HG02852 (cell line): ENCODE data around the gene TUBB4A.

Experiments
- ATAC-seq: cut with Tn5 transposase; IDR thresholded peaks from one replicate; pipeline ENCODE4 v1.9.1; 2021; ENCODE audit warnings: mild to moderate bottlenecking, moderate library complexity; ENCODE audit not compliant: unreplicated experiment

TUBB4A gene

DNA sequence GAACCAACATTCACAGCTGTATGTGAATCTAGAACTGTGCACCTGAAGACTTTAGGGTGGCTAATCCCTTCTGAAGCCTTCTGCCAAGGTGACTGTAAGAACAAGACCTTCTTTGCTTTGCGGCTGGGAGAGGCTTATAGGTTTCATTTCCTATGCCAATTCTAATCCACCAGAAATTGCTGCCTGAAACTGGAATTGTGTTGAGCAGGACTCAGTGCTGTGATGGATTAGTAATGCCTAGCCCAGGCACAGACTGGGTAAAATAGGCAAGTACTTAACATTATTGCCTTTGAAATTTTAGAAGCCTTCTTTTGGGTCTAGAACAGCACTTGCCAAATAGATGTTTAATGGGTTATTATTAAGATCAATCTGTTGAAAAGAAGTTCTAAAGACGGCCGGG, 54.1 kb downstream of the TUBB4A start:
- no peak for ATAC-seq

DNA sequence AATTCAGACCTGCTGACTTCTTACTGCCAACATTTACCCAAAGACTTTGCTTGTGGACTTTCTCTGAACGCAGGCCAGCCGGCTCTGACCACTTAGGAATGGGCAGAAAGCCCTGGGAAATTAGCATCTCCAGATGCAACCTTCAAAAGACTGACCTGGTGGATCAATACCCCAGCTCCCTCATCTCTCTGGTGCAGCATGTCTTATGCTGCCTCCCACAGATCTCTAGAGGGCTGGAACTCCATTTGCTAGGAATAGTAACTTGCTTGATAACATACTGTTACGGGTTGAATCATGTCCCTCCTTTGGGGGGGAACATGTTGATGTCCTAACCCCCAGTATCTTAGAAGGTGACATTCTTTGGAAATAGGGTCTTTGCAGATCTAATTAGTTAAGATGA, 55.7 kb downstream of the TUBB4A start:
- ATAC-seq, result no peak
